Kidney glomerular epithelial cell (primary cell): ENCODE results near the gene CKLF.
A peak's percentile ranks its signal among the peaks of the same experiment; 100 is the strongest.

Source experiments
- DNase-seq: peaks from one replicate; lab custom pipeline; 2025; lab: John Stamatoyannopoulos, UW

The CKLF gene

GRCh38 chr16:66517586-66518263 is 34.7 kb upstream of the CKLF start:
- DNase-seq, result no peak

DNA sequence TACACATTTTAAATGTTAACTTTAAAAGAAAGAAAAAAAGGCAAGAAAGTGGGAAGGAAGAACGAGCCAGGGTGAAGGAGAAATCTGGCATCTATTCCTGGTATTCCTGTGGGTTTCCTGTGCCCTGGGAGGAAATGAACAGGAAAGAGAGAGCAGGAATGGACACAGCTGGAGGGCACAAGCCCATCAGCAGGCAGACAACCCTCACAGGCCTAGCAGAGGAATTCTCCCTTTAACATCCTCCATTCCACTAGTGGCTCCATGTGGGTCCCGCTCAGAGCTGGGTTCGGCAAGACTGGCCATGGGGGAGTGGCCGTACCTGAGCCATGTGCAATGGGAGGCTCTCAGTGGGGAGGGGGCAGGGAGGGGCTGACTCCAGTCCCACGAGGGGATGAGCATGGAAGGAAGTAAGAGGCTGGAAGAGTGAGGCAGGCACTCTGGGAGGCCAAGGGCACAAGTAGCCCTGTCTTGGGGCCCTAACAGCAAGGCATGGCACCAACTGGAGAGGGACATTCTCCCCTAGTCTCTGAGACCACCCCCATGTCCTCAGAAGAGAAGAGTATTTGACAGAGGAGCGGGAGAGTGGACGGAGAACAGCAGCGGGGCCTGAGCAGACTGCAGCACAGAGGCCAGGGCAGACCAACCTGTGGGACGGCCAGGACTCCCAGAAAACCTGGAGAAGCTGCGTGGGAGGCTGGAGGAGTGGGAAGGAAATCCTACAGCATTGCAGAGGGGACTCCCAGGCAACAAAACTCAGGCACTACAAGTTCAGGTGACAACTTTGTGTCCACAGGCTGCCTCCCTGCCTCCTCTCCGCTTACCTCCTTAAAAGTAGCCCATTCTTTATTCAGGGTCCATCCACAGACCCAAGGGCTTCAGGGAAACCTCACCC is 32.6 kb upstream of the CKLF start:
- DNase-seq, result no peak

- no peak for DNase-seq
Measured at GRCh38 chr16:66520406-66521170, 31.8 kb upstream of the CKLF start.

- no peak for DNase-seq
Measured at GRCh38 chr16:66521252-66521713, 31.1 kb upstream of the CKLF start.

DNA sequence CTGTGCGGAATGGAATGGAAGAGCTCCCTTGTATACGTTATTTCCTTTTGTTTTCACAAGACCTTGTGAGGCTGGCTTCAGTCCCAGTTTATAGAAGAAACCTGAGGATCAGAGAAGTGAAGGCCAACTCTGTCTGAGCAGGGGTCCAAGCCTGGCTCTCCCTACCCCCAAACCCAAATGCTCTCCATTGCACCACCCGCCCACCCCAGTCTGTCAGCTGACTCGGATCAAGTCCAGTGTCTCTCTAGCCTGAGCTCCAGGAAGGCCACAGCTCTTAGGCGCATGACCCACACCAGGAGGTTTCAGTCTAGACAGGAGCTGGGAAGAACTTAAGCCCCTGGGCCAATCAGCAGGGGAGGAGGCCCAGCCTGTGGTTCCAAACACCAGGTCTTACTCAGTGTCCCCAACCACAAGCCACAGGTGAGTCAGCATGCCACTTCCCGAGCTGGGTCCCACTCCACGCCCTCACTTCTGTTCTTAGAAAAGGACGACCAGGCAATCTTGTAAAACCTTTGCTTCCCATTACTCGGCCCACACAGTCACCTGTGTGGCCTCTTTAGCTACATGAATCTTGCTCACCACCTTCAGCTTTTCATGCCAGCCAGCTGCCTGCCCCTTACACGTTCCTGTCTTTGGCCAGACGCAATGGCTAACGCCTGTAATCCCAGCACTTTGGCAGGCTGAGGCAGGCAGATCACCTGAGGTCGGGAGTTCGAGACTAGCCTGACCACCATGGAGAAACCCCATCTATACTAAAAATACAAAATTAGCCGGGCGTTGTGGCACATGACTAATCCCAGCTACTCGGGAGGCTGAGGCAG is 30.2 kb upstream of the CKLF start:
- peak; percentile 36 for DNase-seq

DNA sequence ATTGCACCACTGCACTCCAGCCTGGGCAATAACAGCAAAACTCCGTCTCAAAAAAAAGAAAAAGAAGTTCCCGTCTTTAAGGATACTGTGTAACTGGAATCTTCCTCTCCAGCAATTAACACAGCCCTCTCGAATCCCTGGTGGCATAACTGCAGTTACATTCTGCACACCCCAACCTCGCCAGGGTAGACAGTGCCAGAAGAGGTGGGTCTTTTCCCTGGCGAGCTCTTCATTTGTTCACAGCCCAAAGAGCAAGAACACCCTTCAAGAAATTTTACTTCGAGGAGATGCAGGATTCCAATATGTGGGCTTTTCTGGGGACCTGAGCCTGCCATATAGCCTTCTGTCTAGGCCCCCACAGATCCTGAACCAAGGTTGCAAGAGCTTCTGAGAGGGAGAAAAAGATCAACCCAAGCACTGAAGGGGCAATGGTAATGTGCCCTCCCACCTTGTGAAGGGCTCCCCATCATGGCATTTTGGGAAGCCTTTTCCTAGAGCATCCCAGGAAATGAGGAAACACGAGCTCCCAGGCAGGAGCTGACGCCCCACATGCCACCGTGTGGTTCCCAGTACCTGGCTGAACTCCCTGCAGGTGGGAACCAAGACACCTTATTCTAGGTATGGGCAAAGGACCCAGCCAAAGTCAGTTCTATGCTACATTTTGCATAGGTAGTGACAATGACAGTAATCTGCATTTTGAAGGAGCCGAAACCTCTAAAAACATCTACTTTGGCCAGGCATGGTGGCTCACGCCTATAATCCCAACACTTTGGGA is 29.4 kb upstream of the CKLF start:
- no peak for DNase-seq

DNA sequence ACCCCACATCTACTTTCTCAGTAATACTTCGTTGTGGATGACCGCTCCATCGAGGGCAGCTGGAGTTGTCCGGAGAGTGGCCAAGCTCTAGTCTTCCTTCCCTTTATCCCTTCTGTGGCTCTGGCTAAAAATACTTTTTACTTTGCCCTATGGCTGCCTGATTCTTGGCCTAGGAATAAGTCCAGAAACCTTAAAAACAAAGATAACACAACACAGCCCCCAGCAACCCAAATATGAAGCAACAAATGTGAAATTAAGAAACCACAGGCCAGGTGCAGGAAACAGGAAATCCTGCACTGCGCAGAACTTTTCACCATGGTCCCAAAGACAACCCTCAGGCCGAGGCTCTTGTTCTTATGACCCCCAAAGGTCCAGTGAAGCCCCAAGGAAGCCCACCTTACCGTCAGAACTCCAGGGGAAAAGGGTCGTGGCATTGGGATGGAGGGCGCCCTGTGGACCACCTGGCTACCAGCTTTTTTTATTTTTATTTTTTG is 28.5 kb upstream of the CKLF start:
- no peak for DNase-seq

- no peak for DNase-seq
Measured at GRCh38 chr16:66524601-66525164, 27.7 kb upstream of the CKLF start.

DNA sequence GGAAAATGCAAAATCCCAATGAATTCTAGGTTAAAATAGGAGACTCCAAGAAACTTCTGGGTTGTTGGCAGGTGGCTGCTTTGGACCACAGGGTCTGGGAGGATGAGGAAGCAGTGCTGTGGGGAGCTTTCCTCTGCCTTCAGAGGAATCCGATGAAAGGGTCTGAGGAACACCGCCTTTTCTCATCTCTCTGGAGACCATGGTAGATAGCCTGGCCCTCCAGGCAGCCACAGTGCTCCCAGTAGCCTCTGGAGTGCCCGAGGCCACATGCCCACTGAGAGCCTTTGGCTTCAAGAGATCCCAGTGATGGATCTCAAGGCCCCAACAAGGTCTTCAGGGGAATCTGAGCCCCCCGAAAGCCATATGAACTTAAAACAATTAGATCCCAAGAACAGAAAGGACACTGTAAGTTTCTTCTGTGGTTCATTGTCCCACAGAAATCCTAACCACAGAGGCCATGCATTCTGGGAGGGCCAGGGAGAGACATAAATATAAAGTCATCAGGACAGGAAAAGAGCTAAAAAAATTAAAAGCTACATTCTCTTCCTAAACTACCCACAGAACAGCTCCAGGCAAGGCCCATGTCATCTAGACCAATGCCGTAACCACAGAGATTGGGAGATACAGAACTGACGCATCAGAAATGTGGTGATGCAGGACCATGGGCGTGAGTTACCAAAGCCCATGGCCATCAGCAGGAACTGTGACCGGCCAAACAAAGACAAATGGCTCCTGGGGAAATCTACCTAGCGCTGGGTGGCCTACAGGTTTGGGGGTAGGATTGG is 26.8 kb upstream of the CKLF start:
- DNase-seq, result no peak

- DNase-seq, result no peak
Measured at GRCh38 chr16:66528294-66528693, 24.1 kb upstream of the CKLF start.

DNA sequence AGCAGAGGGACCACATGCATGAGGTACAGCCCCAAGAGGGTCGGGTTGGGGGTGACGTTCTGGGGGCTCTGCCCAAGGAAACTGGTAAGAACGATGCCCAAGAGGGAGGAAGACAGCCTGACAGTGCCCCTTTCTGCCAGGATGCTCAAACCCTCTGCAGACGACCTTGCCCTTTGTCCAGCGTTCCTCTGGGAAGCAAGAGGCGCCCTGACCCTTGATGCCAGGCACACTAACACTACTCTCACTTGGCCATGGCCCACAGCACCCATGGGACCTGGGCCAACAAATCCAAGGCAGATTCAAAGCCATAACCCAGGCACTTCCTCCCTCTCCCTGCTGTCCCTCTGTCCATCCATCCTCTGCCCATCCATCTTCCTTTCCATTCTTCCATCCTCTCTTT is 22.9 kb upstream of the CKLF start:
- DNase-seq, result no peak

- no peak for DNase-seq
Measured at GRCh38 chr16:66534376-66534799, 18.0 kb upstream of the CKLF start.

GRCh38 chr16:66536525-66536924 is 15.9 kb upstream of the CKLF start:
- no peak for DNase-seq

GRCh38 chr16:66537236-66537635 is 15.1 kb upstream of the CKLF start:
- no peak for DNase-seq

- no peak for DNase-seq
Measured at GRCh38 chr16:66538910-66539309, 13.5 kb upstream of the CKLF start.

DNA sequence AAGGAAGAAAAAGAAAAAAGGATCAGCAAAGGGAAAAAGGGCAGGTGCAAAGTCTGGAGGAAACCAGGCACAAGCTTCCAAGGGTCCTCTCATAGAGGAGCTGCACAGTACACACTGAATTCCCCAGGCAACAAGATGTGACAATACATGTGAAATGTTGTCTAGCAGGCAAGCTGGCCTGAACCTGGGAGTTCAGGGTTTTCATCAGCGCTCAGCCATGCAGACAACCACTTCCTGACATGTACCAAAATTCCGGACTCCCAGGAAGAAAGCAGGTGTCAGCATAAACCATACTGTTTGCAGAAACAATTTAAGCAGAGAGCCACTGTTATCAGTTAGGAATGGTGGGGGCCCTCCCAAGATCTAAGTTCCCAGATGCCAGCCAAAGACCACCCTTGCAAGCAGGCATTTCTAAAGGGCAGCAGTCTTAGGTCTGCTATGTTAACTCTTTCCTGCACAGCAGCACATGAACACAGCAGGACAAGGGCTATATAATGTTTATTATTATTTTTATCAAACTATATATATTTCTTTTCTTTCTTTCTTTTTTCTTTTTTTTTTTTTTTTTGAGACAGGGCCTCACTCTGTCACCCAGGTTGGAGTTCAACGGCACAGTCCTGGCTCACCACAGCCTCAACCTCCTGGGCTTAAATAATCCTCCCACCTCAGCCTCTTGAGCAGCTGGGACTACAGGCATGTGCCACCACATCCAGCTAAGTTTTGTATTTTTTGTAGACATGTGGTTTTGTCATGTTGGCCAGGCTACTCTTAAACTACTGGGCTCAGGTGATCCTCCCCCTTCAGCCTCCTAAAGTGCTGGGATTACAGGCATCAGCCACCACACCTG is 12.5 kb upstream of the CKLF start:
- DNase-seq, result peak; percentile 93

- DNase-seq, result no peak
Measured at GRCh38 chr16:66541388-66542355, 10.7 kb upstream of the CKLF start.
